HG02943 (cell line): ENCODE data around the gene WDR5.

Source experiments
- ATAC-seq: cut with Tn5 transposase; IDR thresholded peaks from one replicate; pipeline ENCODE4 v1.9.1; 2021; ENCODE audit warnings: mild to moderate bottlenecking, low read depth, moderate library complexity; ENCODE audit not compliant: unreplicated experiment

WDR5 gene

DNA sequence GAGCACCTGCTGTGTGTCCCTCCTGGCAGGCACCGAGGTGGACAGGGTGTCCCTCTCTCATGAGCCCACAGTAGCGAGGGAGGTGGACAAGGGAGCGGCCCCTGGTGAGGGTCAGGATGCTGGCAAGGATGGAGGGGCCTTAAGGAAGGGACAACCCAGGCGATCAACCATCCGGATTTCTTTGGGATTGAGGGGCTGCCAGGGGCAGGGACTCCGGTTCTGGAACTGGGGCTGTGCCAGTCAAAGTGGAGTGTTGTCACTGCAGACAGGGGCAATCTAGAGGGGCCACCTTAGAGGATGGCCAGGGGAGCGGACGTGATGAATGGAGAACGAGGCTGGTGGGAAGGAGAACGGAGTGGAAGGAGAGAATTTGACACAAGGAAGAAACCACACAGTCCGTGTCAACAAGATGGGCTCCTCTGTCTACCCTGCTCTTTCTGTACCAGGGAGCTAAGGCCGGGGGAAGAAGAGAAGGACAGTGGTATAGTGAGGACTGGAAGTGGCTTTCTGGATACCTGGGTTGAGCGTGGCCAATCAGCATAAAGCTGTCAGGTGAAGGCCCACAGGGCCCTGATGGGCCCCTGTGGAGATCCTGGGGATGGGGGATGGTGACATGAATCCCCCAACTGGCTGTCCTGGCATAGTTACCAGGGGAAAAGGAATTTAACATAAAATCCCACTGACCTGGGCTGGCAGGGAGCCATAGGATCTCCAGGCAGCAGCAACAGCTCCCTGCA is 4.2 kb upstream of the WDR5 start:
- no peak for ATAC-seq

DNA sequence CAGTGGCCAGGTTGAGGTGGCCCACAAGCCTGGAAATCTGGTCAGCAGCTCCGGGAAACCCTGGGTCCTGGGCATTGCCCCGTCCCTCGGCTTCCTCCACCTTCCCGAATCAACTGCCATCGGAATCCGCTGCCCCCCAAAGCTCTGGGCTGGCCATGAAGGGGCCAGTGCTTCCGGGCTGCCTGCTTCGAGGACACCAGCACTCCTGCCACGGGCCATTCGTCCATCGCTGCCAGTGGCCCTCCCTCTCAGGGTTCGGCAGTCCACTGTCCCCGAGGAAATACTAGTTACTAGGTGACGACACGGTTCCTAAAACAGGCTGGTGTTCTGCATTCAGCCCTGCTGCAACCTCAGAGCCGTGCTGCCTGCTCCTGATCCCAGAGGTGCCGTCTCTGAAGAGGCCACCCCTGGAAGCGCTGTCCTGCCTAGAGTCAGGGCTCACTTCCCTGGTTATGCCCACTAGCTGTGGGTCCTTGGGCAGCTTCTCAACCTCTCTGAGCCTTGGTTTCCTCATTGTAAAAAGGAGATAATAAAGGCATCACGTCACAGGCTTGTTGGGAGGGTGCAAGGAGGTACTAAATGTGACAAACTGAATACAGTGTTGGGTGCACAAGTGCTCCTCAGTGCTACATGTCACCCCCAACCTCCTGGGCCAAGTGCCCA is 3.5 kb upstream of the WDR5 start:
- no peak for ATAC-seq

DNA sequence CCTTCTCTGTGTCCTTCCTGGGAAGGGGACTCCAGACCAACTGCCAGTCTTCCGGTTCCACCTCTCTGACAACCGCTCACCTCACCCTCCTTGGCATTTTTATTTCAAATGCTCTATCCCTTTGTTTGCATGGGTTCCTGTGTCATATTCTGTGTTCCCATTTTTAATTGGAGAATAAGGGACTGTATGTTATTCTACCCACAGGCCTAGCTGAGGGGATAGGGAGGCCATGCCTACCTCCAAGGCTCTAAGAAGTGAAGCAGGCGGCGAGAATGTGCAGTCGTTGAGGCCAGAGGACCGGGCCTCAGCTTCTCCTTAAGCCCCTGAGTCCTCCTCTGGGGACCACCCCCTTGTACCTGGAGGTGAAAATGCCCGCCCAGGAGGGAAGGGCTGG is 936 bp upstream of the WDR5 start:
- ATAC-seq = peak; percentile 5

DNA sequence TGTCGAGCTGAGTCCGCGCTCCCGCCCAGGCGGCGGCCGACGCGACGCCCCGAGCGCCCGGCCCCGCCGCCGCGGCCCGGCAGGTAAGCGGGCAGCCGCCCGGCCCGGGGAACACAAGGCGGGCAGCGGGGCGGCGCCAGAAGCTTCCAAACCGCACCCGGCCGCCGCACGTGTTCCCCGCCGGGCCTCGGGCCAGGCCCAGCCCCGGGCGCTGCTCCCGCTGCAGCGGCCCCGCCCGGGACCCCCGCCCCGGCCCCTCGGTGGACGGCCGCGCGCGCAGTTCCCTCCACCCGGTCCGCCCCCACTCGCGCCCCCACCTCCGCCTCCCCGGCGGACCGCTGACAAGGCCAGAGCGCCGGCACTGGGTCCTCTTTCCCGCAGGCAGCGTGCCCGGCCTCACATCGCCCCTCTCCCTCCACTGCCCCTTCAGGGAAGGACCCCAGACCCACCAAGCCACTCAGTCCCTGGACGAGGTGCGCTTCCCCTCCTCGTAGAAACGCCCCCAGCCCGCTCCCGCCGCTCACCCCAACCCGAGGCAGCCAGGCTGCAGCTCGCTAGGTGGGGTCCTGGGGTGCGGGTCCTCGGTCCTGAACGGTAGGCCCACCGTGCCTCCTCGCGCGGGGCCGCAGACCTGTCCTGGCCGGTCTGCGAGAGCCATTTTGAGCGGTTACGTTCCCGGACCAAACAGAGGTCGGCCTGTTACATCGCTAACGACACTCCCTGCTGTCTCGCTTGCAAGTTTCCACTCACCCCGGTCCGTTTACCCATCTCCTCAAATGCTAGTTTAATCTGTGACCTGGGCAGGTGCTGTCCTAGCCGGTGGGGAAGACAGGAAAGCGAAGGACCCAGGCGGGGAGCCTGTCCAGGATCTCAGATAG is 475 bp downstream of the WDR5 start:
- ATAC-seq = peak; percentile 4

DNA sequence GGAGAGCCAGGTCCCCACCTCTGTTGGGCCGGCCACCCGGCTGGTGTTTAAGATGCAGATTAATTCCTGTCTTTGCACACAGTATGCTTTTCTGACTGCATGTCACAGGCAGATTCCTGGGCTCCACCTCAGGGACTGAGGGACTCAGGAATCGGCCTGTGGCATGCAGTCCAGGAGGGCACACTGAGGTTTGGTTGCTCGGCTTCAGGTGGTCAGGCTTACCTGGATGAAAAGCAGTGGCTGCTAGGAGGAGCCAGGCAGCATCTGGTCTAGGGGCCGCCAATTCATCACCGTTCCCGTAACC is 1.1 kb downstream of the WDR5 start:
- no peak for ATAC-seq

DNA sequence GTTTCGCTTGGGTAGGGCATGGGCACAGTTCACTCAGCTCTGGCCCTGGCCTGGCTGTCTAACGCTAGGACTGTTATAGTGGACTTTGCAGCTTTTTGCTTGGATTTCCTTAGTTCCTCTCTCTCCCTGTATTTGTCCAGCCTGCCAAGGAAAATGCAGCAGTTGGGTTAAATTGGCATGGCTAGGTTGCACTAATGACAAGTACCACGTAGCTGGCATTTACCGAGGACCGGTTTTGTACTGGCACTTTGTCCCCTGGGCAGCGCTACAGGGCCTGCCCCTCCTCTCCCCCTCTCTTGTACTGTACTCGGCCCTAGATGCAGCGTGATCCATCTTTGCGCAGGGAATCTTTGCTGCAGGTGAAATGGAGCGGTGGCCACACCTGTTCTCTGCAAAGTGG is 2.4 kb downstream of the WDR5 start:
- no peak for ATAC-seq

DNA sequence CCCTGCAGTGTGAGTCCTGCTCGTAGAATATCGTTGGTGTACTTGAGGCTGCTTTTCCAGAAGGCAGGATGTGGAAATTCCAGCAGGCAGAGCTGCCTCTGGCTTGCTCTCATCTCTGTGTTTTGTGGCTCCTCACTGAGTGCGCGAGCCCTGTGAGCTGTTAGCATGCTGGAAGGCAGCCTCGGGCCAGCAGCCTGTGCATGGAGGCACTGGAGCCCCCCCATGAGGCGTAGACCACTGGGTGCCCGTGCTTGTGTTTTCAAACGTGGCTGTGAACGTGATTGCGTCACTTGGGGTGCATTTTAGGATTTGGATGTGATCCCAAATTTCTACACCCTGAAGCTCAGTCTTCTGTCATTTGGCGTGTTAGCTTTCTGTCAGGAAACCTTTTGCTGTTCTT is 3.2 kb downstream of the WDR5 start:
- ATAC-seq = no peak

DNA sequence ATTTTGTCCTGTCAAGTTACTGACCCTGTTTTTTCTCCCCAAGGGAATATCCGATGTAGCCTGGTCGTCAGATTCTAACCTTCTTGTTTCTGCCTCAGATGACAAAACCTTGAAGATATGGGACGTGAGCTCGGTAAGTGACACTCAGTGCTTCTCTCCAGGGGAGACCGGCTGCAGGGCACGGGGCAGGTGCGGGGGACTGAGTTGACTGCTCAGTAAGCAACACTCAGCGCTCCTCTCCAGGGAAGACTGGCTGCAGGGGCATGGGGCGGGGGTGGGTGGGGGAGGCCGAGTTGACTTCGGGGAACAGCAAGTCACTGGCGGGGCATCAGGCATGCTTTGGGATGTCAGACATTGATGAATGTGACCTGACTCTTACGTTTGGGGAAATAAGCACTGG is 6.0 kb downstream of the WDR5 start:
- no peak for ATAC-seq

DNA sequence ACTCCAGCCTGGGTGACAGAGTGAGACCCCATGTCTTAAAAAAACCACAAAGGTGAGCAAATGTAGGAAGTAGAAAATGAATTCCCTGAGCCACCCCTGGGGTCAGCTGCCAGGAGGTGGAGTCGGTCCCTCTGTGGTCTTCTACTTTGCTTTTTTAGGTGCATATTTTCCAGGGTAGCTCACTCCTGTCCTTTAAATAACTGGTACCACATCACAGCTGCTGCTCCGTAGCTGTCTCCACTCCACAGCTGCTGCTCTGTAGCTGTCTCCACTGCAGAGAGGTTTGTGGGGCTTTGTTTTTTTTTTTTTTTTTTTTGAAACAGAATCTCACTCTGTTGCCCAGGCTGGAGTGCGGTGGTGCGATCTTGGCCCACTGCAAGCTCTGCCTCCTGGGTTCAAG is 8.9 kb downstream of the WDR5 start:
- ATAC-seq = no peak

DNA sequence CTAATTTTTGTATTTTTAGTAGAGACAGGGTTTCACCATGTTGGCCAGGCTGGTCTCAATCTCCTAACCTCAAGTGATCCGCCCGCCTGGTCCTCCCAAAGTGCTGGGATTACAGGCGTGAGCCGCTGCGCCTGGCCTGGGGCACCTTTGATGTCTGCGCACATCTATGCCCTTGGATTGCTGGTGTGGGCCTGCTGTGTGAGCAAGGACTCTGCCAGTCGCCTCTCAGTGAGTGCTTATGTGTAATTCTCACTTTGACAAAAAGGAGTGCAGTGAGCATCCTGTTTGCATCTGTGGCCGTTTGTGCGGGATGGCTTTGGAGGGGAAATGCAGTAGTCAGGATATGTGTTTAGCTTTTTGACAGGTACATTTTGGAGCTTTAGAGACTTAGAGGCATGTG is 9.4 kb downstream of the WDR5 start:
- no peak for ATAC-seq

DNA sequence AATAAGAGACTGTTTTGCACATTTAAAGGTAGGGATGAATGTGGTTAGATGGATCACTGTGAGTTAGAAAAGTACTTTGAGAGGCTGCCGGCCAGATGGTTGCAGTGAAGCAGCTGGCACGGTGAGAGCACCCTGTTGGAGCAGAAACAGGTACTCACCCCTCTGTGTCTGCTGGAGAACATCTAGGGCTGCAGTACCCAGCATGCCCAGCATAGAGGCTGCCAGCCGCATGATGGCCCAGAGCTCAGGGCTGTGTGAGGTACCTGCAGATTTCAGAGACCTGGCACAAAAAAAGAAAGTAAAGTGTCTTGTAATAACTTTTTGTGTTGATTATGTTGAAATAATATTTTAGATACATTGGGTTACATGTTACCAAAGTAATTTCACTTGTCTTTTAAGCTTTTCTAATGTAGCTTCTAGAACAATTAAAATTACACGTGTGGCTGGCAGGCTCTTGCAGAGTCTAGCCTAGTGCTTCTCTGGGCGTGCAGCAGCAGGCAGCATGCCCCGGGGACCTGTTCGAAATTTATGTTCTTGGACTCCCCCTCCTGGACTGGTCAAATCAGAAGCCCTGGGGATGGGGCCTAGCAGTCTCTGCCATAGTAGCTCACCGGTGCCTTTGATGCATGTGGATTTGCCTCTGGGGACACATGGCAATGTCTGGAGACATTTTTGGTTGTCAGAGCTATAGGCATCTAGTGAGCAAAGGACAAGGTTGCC is 11.1 kb downstream of the WDR5 start:
- no peak for ATAC-seq

DNA sequence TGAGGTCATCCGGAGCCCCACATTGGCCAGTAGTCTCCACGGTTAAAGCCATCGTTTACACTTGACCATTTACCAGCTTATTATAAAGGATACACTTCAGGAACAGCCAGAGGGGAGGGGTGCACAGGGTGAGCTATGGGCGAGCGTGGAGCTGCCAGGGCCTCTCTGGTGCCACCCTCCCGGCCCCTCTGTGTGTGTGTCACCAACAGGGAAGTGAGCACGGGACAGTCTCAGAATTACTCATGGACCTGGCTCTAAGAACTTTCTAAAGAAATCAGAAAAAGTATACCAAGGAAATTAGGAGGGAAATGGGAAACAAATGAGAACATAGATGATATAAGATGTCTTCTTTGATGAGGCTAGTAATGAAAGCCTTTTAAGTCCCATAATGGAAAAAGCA is 13.5 kb downstream of the WDR5 start:
- ATAC-seq = no peak

DNA sequence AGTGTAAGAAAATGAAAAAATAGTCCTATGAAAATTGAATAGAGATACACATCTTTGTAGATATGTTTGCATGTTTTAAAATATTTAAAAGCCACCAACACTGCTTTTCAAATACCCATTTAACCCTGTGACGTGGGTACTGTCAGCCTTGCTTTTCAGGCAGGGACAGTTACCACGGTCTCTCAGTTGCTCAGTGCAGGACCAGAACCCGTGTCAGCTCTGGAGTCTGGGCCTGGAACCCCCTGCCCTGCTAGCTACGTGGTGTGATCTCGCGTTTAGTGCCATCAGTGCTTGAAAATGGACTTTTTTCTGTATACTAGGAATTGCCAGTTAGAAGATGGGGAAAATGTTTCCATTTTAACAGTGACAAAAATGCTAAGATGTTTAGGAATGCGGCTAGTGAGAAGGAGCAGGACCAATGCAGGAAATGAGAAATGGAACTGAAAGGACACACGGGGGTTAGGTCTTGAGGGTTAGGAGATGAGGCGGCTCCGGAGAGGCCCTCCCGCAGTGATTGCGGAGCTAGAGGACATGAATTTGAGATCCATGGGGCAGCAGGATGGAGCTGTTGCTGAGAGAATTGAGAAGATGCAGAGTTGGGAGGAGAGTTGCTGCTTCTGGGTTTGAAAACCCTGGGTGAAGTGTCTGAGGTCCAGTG is 14.8 kb downstream of the WDR5 start:
- no peak for ATAC-seq

DNA sequence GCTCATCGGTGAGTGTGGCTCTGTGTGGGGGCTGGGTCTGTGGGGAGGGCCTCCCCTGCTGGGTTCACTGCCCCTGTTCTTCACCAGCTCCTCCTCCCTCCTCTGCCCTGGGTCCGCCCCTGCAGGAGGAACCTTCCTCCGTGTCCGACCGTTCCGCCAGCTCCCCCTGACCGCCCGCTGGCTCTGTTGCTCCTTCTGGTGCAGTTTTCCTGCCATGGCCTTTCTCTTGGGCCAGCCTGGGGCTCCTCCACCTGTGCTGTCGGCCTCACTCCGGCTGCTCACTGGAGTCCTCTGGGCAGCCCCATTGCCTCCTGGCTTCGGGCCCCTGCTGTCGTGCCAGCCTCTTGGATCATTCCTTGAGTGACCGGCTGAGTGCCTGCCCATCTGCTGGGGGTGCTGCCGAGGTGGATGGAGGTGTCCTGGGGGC is 16.2 kb downstream of the WDR5 start:
- ATAC-seq = no peak

DNA sequence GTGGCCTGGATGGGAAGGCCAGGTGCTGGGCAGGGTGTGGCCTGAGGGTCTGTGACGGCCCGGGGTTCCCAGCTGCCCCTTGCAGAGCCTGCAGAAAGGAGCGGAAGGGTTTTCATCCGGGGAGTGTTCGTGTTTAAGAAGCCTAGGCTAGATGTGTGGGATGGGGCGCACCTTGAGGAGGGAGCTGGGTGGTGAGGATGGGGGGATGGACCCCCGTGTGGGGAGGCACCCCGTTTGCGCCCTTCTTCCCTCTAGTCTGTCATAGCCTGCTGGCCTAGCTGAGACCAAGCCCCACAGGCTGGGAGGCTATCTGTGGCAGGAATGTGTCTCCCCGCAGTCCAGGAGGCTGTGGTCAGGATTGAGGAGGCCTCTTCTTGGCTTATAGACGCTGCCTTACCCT is 16.6 kb downstream of the WDR5 start:
- no peak for ATAC-seq

DNA sequence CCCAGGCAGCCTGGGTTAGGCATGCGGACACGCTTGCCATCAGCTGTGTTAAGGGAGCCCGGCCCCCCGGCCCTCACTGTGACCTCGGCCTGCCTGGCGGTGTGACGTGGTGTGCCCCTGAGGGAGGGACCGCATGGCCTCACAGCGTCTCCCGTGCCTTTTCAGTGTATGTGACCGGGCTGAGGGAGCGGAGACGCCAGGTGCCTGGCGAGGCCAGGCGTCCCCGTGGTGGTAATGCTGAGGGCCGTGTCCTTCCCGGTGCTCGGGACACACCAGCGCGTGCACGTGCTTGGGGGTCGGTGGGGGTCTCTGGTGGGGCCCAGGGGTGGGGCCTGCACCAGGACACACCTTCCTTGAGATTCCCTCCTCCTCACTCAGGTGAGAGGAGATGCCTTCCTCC is 17.6 kb downstream of the WDR5 start:
- no peak for ATAC-seq

DNA sequence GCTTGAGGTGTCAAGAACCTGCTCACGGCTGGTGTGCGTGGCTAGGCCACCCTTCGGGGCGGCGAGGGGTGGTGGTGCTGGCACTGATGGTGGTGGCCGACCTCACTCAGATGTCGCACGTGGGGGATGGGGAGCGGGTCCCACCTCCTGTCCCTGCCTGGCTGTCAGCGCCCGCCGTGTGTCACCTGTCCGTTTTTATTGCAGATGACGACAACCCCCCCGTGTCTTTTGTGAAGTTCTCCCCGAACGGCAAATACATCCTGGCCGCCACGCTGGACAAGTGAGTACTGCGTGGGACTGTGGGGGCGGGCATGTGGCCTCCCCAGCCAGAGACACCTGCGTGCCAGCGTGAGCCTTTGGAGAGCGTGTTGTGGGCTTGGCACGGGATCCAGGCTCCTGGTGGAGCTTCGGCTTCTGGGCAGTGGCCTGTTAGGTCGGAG is 18.4 kb downstream of the WDR5 start:
- ATAC-seq = no peak

DNA sequence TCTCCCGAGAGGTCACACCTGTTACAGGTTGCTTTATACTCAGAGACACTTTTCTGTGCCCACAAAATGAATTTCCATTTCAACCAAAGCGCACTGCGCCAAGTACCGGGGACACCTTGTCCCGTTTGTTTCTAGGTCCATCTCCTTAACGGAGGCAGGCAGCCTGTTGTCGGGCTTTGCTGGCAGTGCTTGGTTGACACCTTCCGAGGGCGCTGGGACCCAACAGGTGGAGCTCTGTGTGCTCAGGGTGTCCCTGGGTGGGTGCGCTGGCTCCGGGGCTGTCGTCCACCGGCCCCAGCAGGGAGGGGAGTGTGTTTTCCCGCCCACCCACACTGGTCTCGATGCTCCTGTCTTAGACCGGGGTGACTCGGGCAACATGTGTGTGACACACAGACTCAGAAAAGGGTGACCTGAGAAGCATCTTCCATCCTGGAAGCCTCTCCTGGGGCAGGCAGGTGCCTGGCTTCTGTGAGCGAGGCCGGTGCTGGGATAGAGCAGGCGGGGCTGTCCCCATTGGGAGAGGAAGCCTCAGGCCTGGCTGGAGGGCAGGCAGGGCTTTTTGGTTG is 20.0 kb downstream of the WDR5 start:
- no peak for ATAC-seq

DNA sequence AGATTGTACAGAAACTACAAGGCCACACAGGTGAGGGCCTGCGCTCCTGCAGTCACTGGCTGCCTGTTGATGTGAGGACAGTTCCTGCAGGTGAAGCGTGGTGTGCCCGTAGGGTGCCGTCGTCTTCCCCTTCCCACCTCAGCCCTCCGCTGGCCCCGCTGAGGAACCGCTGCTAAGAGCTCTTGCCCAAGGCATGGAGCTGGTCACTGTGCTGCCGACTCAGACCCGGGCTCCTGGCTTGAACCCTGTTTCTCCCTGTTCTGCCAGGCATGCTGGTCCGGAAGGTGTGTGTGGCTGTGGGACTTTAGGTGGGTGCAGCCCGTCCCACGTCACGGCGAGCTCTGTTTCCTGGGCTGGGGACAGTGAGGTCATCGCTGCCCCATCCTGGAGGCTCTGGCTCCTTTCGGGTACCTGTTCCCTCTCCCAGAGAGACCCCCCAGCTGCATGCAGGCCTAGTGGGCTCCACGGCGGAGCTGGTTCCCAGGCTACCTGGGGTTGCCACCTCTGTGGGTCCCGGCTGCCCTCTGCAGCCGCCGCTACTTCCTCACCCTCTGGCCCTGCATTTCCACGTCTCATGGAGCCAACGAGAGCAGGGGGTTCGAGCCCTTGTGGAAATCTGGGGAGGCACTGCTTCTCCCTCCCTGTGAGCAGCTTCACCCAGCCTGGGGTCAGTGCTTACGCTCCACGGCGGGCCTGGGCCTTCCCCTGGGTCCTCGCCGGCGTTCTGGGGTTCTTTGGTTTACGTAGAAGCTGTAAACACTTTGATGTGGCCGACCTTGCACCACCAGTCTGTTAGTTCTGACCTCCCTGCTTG is 20.9 kb downstream of the WDR5 start:
- no peak for ATAC-seq
